GM18907 (cell line): ENCODE measurements around the gene LRBA.

Source experiments
- ATAC-seq: cut with Tn5 transposase; IDR thresholded peaks from one replicate; pipeline ENCODE4 v1.9.1; 2021; ENCODE audit warnings: mild to moderate bottlenecking, moderate library complexity; ENCODE audit not compliant: unreplicated experiment

Gene LRBA

GRCh38 chr4:150593996-150594395, 421.1 kb downstream of the LRBA start:
- no peak for ATAC-seq

GRCh38 chr4:150591904-150592303, 423.2 kb downstream of the LRBA start:
- no peak for ATAC-seq

- no peak for ATAC-seq
Observed at GRCh38 chr4:150591406-150591805, 423.7 kb downstream of the LRBA start.

GRCh38 chr4:150590631-150591030, 424.5 kb downstream of the LRBA start:
- ATAC-seq: no peak

GRCh38 chr4:150589157-150589556, 425.9 kb downstream of the LRBA start:
- no peak for ATAC-seq

- no peak for ATAC-seq
Observed at GRCh38 chr4:150588316-150588715, 426.8 kb downstream of the LRBA start.

- ATAC-seq: no peak
Observed at GRCh38 chr4:150586162-150586810, 428.8 kb downstream of the LRBA start.

GRCh38 chr4:150585611-150586010, 429.5 kb downstream of the LRBA start:
- no peak for ATAC-seq

GRCh38 chr4:150584111-150584915, 430.8 kb downstream of the LRBA start:
- ATAC-seq: no peak

GRCh38 chr4:150583287-150584110, 431.6 kb downstream of the LRBA start:
- ATAC-seq: no peak

- no peak for ATAC-seq
Observed at GRCh38 chr4:150582873-150583286, 432.2 kb downstream of the LRBA start.

GRCh38 chr4:150582146-150582872, 432.8 kb downstream of the LRBA start, which contains the start of gene MAB21L2:
MAB21L2 (plus strand) TSS chr4:150582151; CDS start chr4:150583030, 879 bp downstream.
- no peak for ATAC-seq

- no peak for ATAC-seq
Observed at GRCh38 chr4:150581641-150582051, 433.4 kb downstream of the LRBA start.

- ATAC-seq: no peak
Observed at GRCh38 chr4:150581056-150581605, 434.0 kb downstream of the LRBA start.

GRCh38 chr4:150580306-150580705, 434.8 kb downstream of the LRBA start:
- ATAC-seq: no peak

GRCh38 chr4:150579551-150580234, 435.4 kb downstream of the LRBA start:
- no peak for ATAC-seq

- no peak for ATAC-seq
Observed at GRCh38 chr4:150578745-150579501, 436.2 kb downstream of the LRBA start.

- no peak for ATAC-seq
Observed at GRCh38 chr4:150577796-150578195, 437.3 kb downstream of the LRBA start.

- no peak for ATAC-seq
Observed at GRCh38 chr4:150574678-150575077, 440.4 kb downstream of the LRBA start.
